Activated CD8-positive, alpha-beta memory T cell treated with anti-CD3 and anti-CD28 coated beads, Interleukin-2, amount 50 U/mL, for 1 hour (primary cell): ENCODE results near the gene AHCYL2.
A peak's percentile ranks its signal among the peaks of the same experiment; 100 is the strongest.
"Not testable (repeated sequence)": the region's sequence is repeated elsewhere in the genome, so short reads cannot be mapped to it uniquely, and the experiment has no call there.

Experiments
- DNase-seq: peaks from one replicate; pipeline ENCODE4 v3.0.0-alpha.2; 2020; ENCODE audit errors: extremely low read depth

AHCYL2 gene

GRCh38 chr7:129292861-129293260 is 68.0 kb downstream of the AHCYL2 start:
- no peak for DNase-seq

GRCh38 chr7:129295015-129295423 is 70.2 kb downstream of the AHCYL2 start:
- no peak for DNase-seq

- peak; percentile 3 for DNase-seq
Measured at GRCh38 chr7:129298268-129298893, 73.6 kb downstream of the AHCYL2 start.

- no peak for DNase-seq
Measured at GRCh38 chr7:129299889-129300288, 75.1 kb downstream of the AHCYL2 start.

GRCh38 chr7:129300299-129300698 is 75.5 kb downstream of the AHCYL2 start:
- not testable (repeated sequence) for DNase-seq

- no peak for DNase-seq
Measured at GRCh38 chr7:129307592-129307991, 82.8 kb downstream of the AHCYL2 start.

GRCh38 chr7:129308047-129308446 is 83.2 kb downstream of the AHCYL2 start:
- DNase-seq, result no peak

- DNase-seq, result no peak
Measured at GRCh38 chr7:129311429-129311828, 86.6 kb downstream of the AHCYL2 start.

- DNase-seq, result no peak
Measured at GRCh38 chr7:129313282-129313681, 88.5 kb downstream of the AHCYL2 start.

- no peak for DNase-seq
Measured at GRCh38 chr7:129315960-129316359, 91.1 kb downstream of the AHCYL2 start.

GRCh38 chr7:129317450-129317849 is 92.6 kb downstream of the AHCYL2 start:
- no peak for DNase-seq

- no peak for DNase-seq
Measured at GRCh38 chr7:129327076-129327475, 102.2 kb downstream of the AHCYL2 start.

GRCh38 chr7:129332254-129333035 is 107.6 kb downstream of the AHCYL2 start:
- no peak for DNase-seq

- DNase-seq, result no peak
Measured at GRCh38 chr7:129334473-129334872, 109.6 kb downstream of the AHCYL2 start.

GRCh38 chr7:129338450-129338849 is 113.6 kb downstream of the AHCYL2 start:
- DNase-seq, result no peak

GRCh38 chr7:129341212-129341611 is 116.4 kb downstream of the AHCYL2 start:
- no peak for DNase-seq

- no peak for DNase-seq
Measured at GRCh38 chr7:129341816-129342806, 117.3 kb downstream of the AHCYL2 start.

- no peak for DNase-seq
Measured at GRCh38 chr7:129343099-129343700, 118.4 kb downstream of the AHCYL2 start.

- DNase-seq, result no peak
Measured at GRCh38 chr7:129347330-129347729, 122.5 kb downstream of the AHCYL2 start.

- DNase-seq, result no peak
Measured at GRCh38 chr7:129348023-129348740, 123.4 kb downstream of the AHCYL2 start.

GRCh38 chr7:129351320-129351719 is 126.5 kb downstream of the AHCYL2 start:
- DNase-seq, result no peak
